MCF 10A (cell line): ENCODE results near the gene HNMT. TPM values are rescaled to one million over a fixed set of nuclear protein-coding genes. Genes with fewer than 3 reads are reported as not detected.

ENCODE experiments used
- BruUV-seq: library from RNA; stranded (reverse); fragments of 400-500 nt; replicated peaks from 2 replicates; lab custom pipeline; 2021; lab: Mats Ljungman, UMichigan
- CTCF ChIA-PET: fragments of 300-600 bp; sonication (Branson Sonifier 250); formaldehyde crosslinking; extraction: SDS; loops from one replicate; lab custom pipeline; 2021; ENCODE audit warnings: antibody characterized with exemption, inconsistent platforms; lab: Yijun Ruan, JAX
- POLR2A ChIA-PET: fragments of 300-600, 350-650 bp; sonication (Branson Sonifier 250); formaldehyde crosslinking; extraction: SDS; loops from one replicate; lab custom pipeline; 2020; ENCODE audit warnings: antibody characterized with exemption, inconsistent platforms; lab: Yijun Ruan, JAX
- DNase-seq: peaks from one replicate; pipeline ENCODE4 v3.0.0-alpha.2; 2018; ENCODE audit not compliant: unreplicated experiment
- H3K27ac Mint-ChIP-seq: one replicate; pipeline ENCODE4 v1.8.0; 2022; ENCODE audit warnings: mild to moderate bottlenecking, low read depth, mixed read lengths; ENCODE audit not compliant: unreplicated experiment
- H3K27me3 Mint-ChIP-seq: one replicate; pipeline ENCODE4 v1.8.0; 2022; ENCODE audit warnings: mixed read lengths; ENCODE audit not compliant: insufficient read depth, unreplicated experiment
- H3K36me3 Mint-ChIP-seq: one replicate; pipeline ENCODE4 v1.8.0; 2022; ENCODE audit warnings: mild to moderate bottlenecking, moderate library complexity, mixed read lengths; ENCODE audit not compliant: insufficient read depth, unreplicated experiment
- H3K4me1 Mint-ChIP-seq: one replicate; pipeline ENCODE4 v1.8.0; 2022; ENCODE audit warnings: mixed read lengths; ENCODE audit not compliant: insufficient read depth, unreplicated experiment
- H3K4me3 Mint-ChIP-seq: one replicate; pipeline ENCODE4 v1.8.0; 2022; ENCODE audit warnings: mild to moderate bottlenecking, moderate library complexity, mixed read lengths; ENCODE audit not compliant: unreplicated experiment
- H3K9me3 Mint-ChIP-seq: one replicate; pipeline ENCODE4 v1.8.0; 2022; ENCODE audit warnings: mixed read lengths; ENCODE audit not compliant: unreplicated experiment
- CTCF ChIP-seq: fragments of 200-600 bp; IDR thresholded peaks from one replicate; pipeline ENCODE4 v1.8.0; 2022; ENCODE audit warnings: antibody characterized with exemption, mild to moderate bottlenecking; ENCODE audit not compliant: unreplicated experiment
- intact Hi-C: fragments of 100-400 bp; cut with micrococcal nuclease; formaldehyde crosslinking; loops from 2 replicates; pipeline ENCODE4 v1.14.1; 2022
- total RNA-seq: library from RNA; stranded (reverse); gene quantifications from 2 replicates; pipeline ENCODE4 v1.2.3, GENCODE V29; 2022

Gene HNMT
- total RNA-seq, 1 experiment from 2014 or later = 0.28 TPM

DNA sequence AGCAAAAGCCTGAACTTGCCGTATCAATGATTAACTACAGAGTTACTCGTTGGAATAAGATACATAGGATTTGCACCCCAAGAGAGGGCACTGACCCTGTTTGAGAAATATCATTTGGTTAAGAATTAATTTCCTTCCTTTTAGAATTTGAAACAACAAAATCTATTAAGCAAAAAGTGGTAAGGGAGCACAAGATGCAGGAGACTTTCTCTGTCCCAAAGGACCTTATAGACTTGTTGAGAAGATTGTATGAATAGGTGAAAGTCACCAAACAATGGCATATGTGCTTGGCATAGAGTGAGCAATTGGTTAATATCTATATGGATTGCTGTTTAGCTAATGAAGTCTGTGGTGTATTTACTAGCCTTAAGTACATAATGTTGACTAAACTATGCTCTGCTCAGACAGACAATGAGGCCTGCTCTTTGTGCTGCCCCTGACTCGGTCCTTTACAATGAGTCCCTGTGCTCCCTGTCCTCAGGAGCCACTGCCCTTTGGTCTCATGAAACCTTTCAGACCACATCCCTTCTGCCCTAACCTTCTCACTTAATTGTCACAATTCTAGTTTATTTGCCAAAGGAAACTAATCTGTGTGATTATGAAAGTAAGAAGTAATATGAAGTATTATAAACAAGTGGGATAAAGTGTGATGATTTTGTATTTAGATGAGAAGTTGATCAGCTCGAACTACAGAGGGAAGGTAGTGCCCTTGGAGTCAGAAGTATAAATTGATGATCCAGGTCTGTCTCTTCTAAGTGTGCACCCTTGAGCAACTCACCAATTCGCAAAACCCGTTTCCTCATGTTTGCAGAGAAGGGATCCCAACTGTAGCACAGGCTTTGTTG is 21.2 kb upstream of the HNMT start:
- intact Hi-C loops = loop anchor here (10.0 kb wide), 1 partner anchor 562 kb away; the partner anchor contains the start of gene SPOPL
- Mint-ChIP-seq H3K9me3 (no peaks in the 10 kb centered on the region), H3K27me3 (no peaks in the 10 kb centered on the region), H3K36me3 (no peaks in the 10 kb centered on the region), H3K4me3 (no peak overlapping the region), H3K4me1 (peaks cover 8% of the 10 kb centered on the region), H3K27ac (no peak overlapping the region)
- BruUV-seq = no TSS peak
- ChIA-PET POLR2A (no interaction called here), CTCF (interaction anchor here (0.6 to 2.2 kb wide), 3 partner anchors 15 to 844 kb away, joined by 3 to 12 read pairs (median 3); no protein-coding TSS in a partner anchor)
- TF ChIP-seq CTCF = no peak
- DNase-seq = no peak

DNA sequence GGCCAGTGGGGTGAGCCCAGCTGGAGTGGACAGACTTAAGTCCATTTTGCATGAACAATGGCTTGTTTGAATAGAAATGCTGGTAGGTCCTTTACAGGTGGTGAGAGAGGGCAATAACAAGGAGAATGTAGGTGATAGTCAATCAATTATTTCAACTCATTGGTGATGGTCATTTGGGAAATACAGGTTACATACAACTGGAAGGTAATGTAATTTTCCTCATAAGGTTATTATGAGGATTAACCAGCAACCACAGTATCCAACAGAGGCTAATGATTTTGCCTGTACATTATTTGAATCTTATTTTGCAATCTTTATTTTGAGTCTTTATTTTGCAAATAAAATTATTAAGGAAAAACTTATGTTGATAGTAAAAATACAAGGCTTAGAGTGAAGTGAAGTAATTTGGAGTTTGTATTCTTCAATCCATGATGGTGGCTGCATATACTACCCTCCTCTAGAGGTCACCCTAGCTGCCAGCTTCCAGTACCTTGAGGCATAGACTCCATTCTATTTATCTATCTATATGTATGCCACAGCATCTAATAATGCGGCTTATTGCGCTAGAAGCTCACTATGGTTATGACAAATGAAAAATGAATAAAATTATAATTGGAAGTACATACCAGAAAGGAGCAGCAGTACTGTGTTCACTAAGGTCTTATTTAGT is 20.5 kb upstream of the HNMT start:
- TF ChIP-seq CTCF = no peak
- Mint-ChIP-seq H3K4me3 (no peak overlapping the region), H3K27me3 (no peaks in the 10 kb centered on the region), H3K36me3 (no peaks in the 10 kb centered on the region), H3K4me1 (peaks cover 4% of the 10 kb centered on the region), H3K27ac (no peak overlapping the region), H3K9me3 (no peaks in the 10 kb centered on the region)
- no TSS peak for BruUV-seq
- no peak for DNase-seq
- intact Hi-C loops = loop anchor here (10.0 kb wide), 1 partner anchor 561 kb away; the partner anchor contains the start of gene SPOPL
- ChIA-PET CTCF (interaction anchor here (2.2 kb wide), 1 partner anchor 843 kb away, joined by 12 read pairs; no protein-coding TSS in a partner anchor), POLR2A (no interaction called here)

- no peak overlapping the region for H3K27ac Mint-ChIP-seq
- no TSS peak for BruUV-seq
- POLR2A ChIA-PET = no interaction called here
- DNase-seq = no peak
- H3K9me3 Mint-ChIP-seq = no peaks in the 10 kb centered on the region
- H3K27me3 Mint-ChIP-seq = no peaks in the 10 kb centered on the region
- no peak overlapping the region for H3K4me3 Mint-ChIP-seq
- H3K4me1 Mint-ChIP-seq = peaks cover 4% of the 10 kb centered on the region
- CTCF ChIA-PET = interaction anchor here (0.8 to 1.9 kb wide), 3 partner anchors 429 to 882 kb away, joined by 3 to 7 read pairs (median 5); no protein-coding TSS in a partner anchor
- H3K36me3 Mint-ChIP-seq = no peaks in the 10 kb centered on the region
- intact Hi-C loops = loop anchor here (10.0 kb wide), 1 partner anchor 560 kb away; the partner anchor contains the start of gene SPOPL
- TF ChIP-seq CTCF = no peak
These were observed 19.6 kb upstream of the HNMT start for GRCh38 chr2:137944714-137945113.

DNA sequence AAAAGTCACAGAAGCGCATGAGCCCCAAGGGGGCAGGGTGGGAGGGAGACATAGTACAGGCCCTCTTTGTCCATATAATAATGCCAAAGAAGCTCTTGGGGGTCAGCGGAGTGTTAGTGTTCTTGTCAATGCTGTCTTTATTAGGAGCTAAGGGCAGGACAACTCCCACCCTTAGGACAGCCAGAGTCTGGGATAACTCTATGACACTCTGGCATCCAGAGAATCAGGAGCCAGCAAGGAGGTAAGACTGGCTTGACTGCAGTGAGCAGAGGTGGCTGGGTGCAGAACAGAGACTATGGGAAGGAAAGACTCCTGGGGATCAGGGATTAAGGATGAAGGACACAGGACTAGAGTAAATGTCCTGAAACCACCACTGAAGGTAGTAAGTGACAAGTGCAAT is 19.0 kb upstream of the HNMT start:
- TF ChIP-seq CTCF = no peak
- CTCF ChIA-PET = interaction anchor here (0.6 to 1.9 kb wide), 6 partner anchors 14 to 882 kb away, joined by 3 to 7 read pairs (median 4); no protein-coding TSS in a partner anchor
- Mint-ChIP-seq H3K27ac (no peak overlapping the region), H3K36me3 (no peaks in the 10 kb centered on the region), H3K4me3 (no peak overlapping the region), H3K4me1 (peaks cover 4% of the 10 kb centered on the region), H3K9me3 (no peaks in the 10 kb centered on the region), H3K27me3 (no peaks in the 10 kb centered on the region)
- POLR2A ChIA-PET = no interaction called here
- BruUV-seq = no TSS peak
- intact Hi-C loops = loop anchor here (10.0 kb wide), 1 partner anchor 560 kb away; the partner anchor contains the start of gene SPOPL
- DNase-seq = no peak
